NT2/D1 (cell line): ENCODE data around the gene C1orf35.

Experiments used
- SUZ12 ChIP-seq: IDR thresholded peaks from 2 replicates; pipeline ENCODE4 v1.6.1; 2011; ENCODE audit not compliant: insufficient read length, insufficient read depth; ENCODE audit errors: extremely low read depth
- YY1 ChIP-seq: IDR thresholded peaks from 2 replicates; pipeline ENCODE4 v1.6.1; 2011; ENCODE audit not compliant: insufficient read length, insufficient read depth
- ZNF274 ChIP-seq: IDR thresholded peaks from 2 replicates; pipeline ENCODE4 v1.6.1; 2011; ENCODE audit warnings: mild to moderate bottlenecking, low read depth, low read length

DNA sequence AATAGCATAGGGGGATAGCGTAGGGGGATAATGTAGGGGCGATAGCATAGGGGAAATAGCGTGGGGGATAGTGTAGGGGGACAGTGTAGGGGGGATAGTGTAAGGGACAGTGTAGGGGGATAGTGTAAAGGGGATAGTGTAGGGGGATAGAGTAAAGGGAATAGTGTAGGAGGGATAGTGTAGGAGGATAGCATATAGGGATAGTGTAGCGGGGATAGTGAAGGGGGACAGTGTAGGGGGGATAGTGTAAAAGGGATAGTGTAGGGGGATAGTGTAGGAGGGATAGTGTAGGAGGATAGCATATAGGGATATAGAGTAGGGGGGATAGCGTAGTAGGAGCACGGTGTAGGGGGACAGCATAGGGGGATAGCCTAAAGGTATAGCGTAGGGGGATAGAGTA, 34.8 kb downstream of the C1orf35 start:
- TF ChIP-seq ZNF274 (no peak), YY1 (no peak), SUZ12 (no peak)
